ENCODE measurements around the gene MATK. TPM values are rescaled to one million over a fixed set of nuclear protein-coding genes. Genes with fewer than 3 reads are reported as not detected.

The MATK gene
- total RNA-seq, 2 donors from 2014 or later: 0.78 TPM; not detected in 1

- ATAC-seq (no peak), DNase-seq (no peak)
- no peak overlapping the region for H3K27ac ChIP-seq
- no peaks in the 10 kb centered on the region for H3K27me3 ChIP-seq
- H3K9me3 ChIP-seq: peaks cover 0 to 23% (median 6%) of the 10 kb centered on the region in 3 donors
- peaks cover 5% of the 10 kb centered on the region for H3K4me1 ChIP-seq
- no peak for TF ChIP-seq POLR2A (IDR thresholded peaks at IDR 0.05)
- no peak for TF ChIP-seq CTCF (IDR thresholded peaks at IDR 0.05)
- intact Hi-C loops (cut with DNase I): no loop called here
- WGBS, 2 donors: 29 to 36% methylated on average over 18 to 25 of the region's 25 CpGs
- H3K36me3 ChIP-seq (replicated peaks in 1 of 2; ENCODE audit: insufficient read depth in 1 of 2, low read depth in 2 of 2): no peaks in the 10 kb centered on the region
- no peak overlapping the region for H3K4me3 ChIP-seq
Observed at GRCh38 chr19:3784607-3785450, 1.4 kb downstream of the MATK start.

- WGBS, 2 donors: 77% methylated on average over 13 to 44 of the region's 49 CpGs
- no peaks in the 10 kb centered on the region for H3K27me3 ChIP-seq
- TF ChIP-seq POLR2A (IDR thresholded peaks at IDR 0.05) (no peak), CTCF (IDR thresholded peaks at IDR 0.05) (no peak)
- H3K27ac ChIP-seq: no peak overlapping the region
- no peak for DNase-seq
- peaks cover 5% of the 10 kb centered on the region for H3K4me1 ChIP-seq
- H3K36me3 ChIP-seq (replicated peaks in 1 of 2; ENCODE audit: insufficient read depth in 1 of 2, low read depth in 2 of 2): no peaks in the 10 kb centered on the region
- no peak for ATAC-seq
- intact Hi-C loops (cut with DNase I): no loop called here
- H3K9me3 ChIP-seq: peaks cover 0 to 23% (median 6%) of the 10 kb centered on the region in 3 donors
- H3K4me3 ChIP-seq: no peak overlapping the region
Observed at GRCh38 chr19:3783660-3784584, 2.3 kb downstream of the MATK start.

DNA sequence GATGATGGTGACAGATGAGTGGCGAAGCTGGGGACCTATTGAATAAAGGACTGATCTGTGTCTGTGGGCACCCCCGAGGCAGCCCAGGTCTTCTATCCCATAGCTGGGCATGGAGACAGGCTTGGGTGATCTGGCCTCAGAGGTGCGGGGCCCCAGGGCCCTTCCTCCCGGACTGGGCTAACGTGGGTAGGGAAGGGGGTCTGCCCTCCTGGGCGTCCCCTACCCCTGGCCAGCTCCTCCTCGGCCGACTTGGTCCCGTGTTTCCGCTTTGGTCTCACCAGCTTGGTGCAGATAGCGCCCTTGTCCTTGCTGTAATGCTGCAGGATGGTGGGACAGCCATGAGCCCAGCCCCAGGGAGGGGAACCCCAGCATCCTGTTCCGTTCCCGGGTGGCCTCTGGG is 3.3 kb downstream of the MATK start:
- ATAC-seq (no peak), DNase-seq (no peak)
- H3K27me3 ChIP-seq: no peaks in the 10 kb centered on the region
- no peaks in the 10 kb centered on the region for H3K36me3 ChIP-seq (replicated peaks in 1 of 2; ENCODE audit: insufficient read depth in 1 of 2, low read depth in 2 of 2)
- no peak for TF ChIP-seq CTCF (IDR thresholded peaks at IDR 0.05)
- no peak for TF ChIP-seq POLR2A (IDR thresholded peaks at IDR 0.05)
- WGBS, 2 donors: 94 to 97% methylated on average over 7 to 9 of the region's 13 CpGs
- peaks cover 5% of the 10 kb centered on the region for H3K4me1 ChIP-seq
- H3K4me3 ChIP-seq: no peak overlapping the region
- peaks cover 0 to 23% (median 6%) of the 10 kb centered on the region in 3 donors for H3K9me3 ChIP-seq
- intact Hi-C loops (cut with DNase I): no loop called here
- no peak overlapping the region for H3K27ac ChIP-seq

- no peaks in the 10 kb centered on the region for H3K27me3 ChIP-seq
- no peak for TF ChIP-seq CTCF (IDR thresholded peaks at IDR 0.05)
- TF ChIP-seq POLR2A (IDR thresholded peaks at IDR 0.05): no peak
Observed at GRCh38 chr19:3782330-3782729, 3.9 kb downstream of the MATK start.

More at GRCh38 chr19:3782330-3782729, 3.9 kb downstream of the MATK start:
- no peak for DNase-seq
- intact Hi-C loops (cut with DNase I): no loop called here
- Histone ChIP-seq H3K4me3 (no peak overlapping the region), H3K4me1 (peaks cover 5% of the 10 kb centered on the region), H3K27ac (no peak overlapping the region), H3K9me3 (peaks cover 0 to 23% (median 6%) of the 10 kb centered on the region in 3 donors), H3K36me3 (replicated peaks in 1 of 2; ENCODE audit: insufficient read depth in 1 of 2, low read depth in 2 of 2) (no peaks in the 10 kb centered on the region)
- no peak for ATAC-seq
- 88% methylated on average over 1 of the region's 1 CpG for WGBS, 2 donors

All from body of pancreas (tissue), 4 donors.